OCI-LY1 (cell line): Measurements from ENCODE around the gene EIPR1.

Experiments used
- CTCF ChIP-seq: fragments of 200-600 bp; sonication (generic), shearing (Covaris generic); IDR thresholded peaks from 2 replicates; pipeline ENCODE4 v1.5.1; 2017; ENCODE audit warnings: mild to moderate bottlenecking, antibody characterized with exemption, low read length, moderate library complexity, mixed read lengths
- EZH2 ChIP-seq: fragments of 200-600 bp; sonication (generic), shearing (Covaris generic); IDR thresholded peaks from 2 replicates; pipeline ENCODE4 v1.8.0; 2017; ENCODE audit warnings: borderline replicate concordance, mixed run types, mild to moderate bottlenecking, antibody characterized with exemption, low read length, moderate library complexity, mixed read lengths

GRCh38 chr2:3307901-3308300, 69.7 kb downstream of the EIPR1 start:
- TF ChIP-seq CTCF = no peak
- no peak for TF ChIP-seq EZH2
